ENCODE measurements around the gene RNF4.

Gene RNF4

DNA sequence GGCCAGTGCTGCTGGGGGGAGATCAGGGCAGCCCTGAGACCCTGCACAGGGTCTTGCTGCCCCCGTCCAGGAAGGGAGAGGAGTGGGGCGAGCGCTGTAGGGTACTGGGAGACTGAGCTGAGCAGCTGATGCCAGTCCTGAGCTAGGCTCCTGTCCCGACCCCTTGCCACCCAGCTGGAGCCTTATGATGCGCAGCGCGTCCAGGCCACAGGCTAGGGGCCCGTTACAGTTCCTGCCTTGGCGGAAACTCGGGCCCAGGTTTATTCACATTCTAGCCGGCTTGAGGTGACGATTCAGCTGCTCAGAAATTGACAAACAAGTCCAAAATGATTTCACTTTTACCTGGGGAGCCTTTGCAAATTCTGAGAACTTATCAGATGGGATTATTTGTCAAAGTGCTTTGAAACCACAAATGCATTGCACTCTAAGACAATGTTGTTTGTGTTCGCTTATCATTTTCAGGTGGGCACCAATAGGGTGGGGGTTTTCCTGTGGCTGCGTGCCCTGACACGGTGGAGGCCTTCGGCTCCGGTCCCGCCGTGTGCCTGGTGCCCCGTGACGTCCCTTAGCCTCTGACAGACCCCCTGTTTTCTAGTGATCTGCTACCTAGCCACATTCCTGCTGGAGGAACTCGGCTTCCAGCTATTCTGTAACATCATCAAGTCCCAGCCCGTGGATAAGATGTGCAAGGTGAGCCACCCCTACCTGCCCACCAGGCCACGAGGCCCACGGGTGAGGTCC lies 31.3 kb upstream of the RNF4 start:
- TF ChIP-seq, protein P1, sequence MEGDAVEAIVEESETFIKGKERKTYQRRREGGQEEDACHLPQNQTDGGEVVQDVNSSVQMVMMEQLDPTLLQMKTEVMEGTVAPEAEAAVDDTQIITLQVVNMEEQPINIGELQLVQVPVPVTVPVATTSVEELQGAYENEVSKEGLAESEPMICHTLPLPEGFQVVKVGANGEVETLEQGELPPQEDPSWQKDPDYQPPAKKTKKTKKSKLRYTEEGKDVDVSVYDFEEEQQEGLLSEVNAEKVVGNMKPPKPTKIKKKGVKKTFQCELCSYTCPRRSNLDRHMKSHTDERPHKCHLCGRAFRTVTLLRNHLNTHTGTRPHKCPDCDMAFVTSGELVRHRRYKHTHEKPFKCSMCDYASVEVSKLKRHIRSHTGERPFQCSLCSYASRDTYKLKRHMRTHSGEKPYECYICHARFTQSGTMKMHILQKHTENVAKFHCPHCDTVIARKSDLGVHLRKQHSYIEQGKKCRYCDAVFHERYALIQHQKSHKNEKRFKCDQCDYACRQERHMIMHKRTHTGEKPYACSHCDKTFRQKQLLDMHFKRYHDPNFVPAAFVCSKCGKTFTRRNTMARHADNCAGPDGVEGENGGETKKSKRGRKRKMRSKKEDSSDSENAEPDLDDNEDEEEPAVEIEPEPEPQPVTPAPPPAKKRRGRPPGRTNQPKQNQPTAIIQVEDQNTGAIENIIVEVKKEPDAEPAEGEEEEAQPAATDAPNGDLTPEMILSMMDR (IDR thresholded peaks at IDR 0.05; ENCODE audit: low read depth, low read length, missing control alignments), result no peak
- DNase-seq (ENCODE audit: extremely low read depth, low read depth), result no peak
- no peak overlapping the region for H3K4me3 ChIP-seq (replicated peaks; ENCODE audit: low read depth, low read length)

DNA sequence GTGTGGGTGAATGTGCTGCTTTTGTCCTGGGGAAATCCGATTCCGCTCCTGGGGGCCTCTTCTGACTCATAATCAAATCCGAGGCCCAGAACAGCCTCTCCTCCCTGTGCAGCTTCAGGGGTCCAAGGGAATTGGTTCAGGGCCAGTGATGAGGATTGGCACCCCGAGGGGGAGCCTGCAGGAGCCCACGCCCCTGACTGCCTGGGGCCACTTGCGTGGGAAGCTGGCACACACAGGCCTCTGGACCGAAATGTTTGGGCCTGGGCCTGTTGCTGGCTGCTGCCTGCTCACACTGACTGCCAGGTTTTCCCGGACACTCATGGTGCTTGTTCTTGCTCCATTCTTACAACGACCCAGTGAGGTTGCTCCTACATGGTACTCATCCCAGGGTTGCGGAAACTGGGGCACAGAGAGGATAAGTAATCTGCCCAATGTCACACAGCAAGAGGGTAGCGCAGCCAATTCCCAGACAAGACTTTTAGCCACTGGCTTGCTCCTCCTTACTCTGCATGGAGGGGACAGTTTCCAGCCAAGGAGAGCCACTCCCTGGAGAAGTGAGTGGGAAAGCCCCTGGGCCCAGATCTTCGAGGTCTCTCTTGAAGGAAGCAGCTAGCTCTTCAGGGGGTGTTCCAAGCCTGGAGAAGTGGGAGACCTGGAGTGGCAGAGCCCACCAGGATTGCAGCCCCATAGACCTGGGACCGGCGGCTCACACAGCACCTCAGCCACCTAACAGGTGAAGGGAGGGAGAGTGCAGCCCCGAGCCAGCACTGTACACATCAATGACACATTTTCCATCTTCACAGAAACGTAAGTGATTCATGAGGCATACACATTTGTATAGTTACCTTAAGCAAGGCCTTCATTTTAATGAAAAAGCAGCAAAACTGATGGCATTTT lies 29.8 kb upstream of the RNF4 start:
- H3K4me3 ChIP-seq (replicated peaks; ENCODE audit: low read depth, low read length), result no peak overlapping the region
- TF ChIP-seq, protein P1 (IDR thresholded peaks at IDR 0.05; ENCODE audit: low read depth, low read length, missing control alignments), result no peak
- DNase-seq (ENCODE audit: extremely low read depth, low read depth), result no peak

DNA sequence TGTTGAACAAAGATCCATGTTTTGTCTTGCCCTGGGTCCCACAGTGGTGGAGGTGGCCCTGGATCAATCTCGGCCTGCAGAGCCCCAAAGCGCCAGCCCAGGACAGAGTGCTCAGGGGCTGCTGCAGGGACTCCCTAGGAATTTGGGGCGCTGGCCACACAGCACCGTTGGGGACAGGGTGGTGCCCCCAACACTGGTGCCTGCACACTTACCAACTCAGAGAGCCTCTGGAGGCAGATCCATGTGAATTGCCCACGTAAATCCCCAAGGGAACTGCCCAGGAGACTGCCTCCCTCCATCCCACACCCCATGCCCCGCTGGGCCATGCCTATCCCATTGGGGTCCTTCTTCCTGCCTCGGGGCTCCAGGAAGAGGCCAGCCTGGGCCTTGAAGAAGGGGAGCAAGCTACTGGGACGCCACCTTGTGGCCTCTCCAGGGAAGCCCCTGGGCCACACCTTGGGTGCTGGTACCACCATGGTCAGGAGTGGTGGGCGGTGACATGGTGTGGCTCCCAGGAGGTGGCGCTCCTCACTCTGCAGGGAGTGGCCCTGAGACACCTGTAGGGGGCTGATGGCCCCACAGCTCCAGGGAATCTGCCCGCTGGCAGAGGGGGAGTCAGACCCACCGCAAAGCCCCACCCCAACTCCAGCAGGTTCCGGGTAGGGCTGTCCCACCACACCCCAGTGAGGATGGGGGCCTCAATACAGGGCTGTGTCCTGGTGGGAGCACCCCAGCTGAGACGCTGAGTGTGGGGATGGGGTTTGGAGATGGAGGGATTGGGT lies 27.3 kb upstream of the RNF4 start:
- H3K4me3 ChIP-seq (replicated peaks; ENCODE audit: low read depth, low read length), result no peak overlapping the region
- peak; percentile 20 for DNase-seq (ENCODE audit: extremely low read depth, low read depth)
- TF ChIP-seq, protein P1 (IDR thresholded peaks at IDR 0.05; ENCODE audit: low read depth, low read length, missing control alignments), result peak; percentile 79

DNA sequence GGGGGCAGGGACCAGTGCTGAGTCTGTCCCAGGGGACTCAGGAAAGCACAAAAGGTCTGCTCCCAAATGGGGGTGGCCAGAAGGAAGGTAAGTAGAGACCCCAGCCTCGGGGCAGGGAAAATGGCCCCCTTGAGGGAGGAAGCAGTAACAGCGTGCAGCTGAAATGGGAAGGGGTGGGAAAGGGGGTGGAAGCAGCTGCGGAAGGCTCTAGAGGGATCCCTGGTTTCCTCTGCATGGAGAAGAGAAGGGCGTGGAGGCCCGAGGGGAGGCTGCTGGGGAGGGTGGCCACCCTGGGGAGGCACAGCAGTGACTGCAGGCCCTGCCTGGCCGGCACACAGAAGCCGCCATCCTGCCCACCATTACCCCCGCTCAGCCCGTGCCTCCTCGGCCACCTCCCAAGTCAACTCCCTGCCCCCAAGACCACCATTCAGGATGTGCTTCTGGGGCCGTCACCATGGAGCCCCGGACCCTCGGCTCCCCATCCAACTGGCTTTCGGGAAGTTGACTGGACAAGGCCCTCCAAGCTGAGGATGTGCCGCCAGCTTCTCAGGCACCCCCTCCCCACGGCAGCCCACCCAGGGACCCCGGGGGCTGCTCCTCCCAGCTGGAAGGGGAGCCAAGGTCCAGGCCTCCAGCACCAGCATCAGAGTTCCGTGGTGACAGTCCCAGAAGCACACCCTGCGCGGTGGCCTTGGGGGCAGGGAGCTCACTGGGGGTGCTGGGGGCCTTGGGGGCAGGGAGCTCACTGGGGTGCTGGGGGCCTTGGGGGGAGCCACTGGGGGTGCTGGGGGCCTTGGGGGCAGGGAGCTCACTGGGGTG lies 26.5 kb upstream of the RNF4 start:
- no peak overlapping the region for H3K4me3 ChIP-seq (replicated peaks; ENCODE audit: low read depth, low read length)
- no peak for DNase-seq (ENCODE audit: extremely low read depth, low read depth)
- TF ChIP-seq, protein P1 (IDR thresholded peaks at IDR 0.05; ENCODE audit: low read depth, low read length, missing control alignments), result no peak

DNA sequence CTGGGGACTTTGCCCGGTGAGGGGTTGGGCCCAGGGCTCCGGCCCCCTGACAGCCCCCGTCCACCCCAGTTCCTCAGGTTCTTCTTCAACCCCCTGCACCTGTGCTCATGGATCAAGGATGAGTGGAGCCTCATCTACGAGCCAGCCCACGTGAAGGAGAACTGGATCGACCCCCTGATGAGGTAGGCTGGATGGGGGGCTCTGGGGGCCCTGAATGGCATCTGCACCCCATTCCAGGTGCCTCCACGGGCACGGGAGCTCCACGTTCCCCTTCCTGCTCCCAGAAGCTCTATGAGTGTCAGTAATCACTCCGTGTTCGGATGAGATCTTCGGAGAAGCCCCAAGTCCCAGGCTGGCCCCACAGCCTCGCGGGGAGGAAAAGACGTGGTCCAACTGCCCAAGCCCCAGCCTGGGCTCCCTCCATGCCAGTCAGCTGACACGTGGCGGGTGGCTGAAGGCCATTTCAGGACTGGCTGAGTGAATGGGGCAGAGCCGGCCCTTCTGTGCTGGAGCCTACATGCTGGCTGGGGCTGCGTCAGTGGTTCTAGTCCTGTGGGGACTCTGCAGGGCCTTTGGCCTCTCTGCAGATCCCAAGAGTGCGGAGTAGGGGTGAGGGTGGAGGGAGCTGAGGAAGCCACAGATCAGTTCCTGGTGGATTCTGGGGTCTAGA lies 25.7 kb upstream of the RNF4 start:
- TF ChIP-seq, protein P1 (IDR thresholded peaks at IDR 0.05; ENCODE audit: low read depth, low read length, missing control alignments), result no peak
- DNase-seq (ENCODE audit: extremely low read depth, low read depth), result no peak
- H3K4me3 ChIP-seq (replicated peaks; ENCODE audit: low read depth, low read length), result no peak overlapping the region
